Fibroblast of gingiva (primary cell): ENCODE measurements around the gene SRPK3.
"Not testable (repeated sequence)": the region's sequence is repeated elsewhere in the genome, so short reads cannot be mapped to it uniquely, and the experiment has no call there.

Experiments
- DNase-seq: peaks from one replicate; pipeline ENCODE4 v3.0.0-alpha.2; 2011; ENCODE audit warnings: low read depth

Gene SRPK3

DNA sequence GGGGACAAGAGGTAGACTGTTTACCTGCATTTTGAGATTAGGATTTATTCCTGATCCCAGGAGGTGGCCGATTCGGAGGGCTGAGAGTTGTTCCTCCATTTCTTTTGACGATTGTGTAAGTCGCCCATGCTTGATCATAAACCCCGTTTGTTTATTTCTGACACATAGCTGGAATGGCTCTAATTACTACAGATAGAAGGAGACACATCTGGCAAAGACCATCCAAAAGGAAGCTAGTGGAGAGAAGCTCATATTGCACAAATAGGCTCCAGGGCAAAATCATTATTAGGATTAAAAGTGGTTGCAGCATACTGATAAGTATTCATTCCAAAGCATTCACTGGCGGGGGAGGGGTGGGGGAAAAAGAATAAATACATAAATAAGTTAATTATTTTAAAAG, 33.9 kb upstream of the SRPK3 start:
- peak; percentile 42 for DNase-seq

DNA sequence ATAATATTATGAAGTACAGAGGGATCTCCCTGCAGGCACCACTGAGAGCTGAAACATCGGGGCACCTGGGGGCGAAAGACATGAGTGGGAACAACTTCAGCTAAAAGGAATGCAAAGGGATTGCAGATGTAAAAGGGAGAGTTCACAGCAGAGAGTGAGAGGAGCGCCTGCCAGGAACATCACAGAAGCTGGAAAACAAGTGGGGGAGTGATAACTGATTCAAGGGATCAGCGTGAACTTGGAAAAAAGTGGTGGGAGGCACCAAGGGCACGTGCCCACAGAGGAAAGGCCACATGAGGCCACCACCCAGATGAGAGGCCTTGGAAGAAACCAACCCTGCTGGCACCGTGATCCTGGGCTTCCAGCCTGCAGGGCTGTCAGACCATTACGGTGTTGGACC, 31.8 kb upstream of the SRPK3 start:
- DNase-seq = not testable (repeated sequence)

DNA sequence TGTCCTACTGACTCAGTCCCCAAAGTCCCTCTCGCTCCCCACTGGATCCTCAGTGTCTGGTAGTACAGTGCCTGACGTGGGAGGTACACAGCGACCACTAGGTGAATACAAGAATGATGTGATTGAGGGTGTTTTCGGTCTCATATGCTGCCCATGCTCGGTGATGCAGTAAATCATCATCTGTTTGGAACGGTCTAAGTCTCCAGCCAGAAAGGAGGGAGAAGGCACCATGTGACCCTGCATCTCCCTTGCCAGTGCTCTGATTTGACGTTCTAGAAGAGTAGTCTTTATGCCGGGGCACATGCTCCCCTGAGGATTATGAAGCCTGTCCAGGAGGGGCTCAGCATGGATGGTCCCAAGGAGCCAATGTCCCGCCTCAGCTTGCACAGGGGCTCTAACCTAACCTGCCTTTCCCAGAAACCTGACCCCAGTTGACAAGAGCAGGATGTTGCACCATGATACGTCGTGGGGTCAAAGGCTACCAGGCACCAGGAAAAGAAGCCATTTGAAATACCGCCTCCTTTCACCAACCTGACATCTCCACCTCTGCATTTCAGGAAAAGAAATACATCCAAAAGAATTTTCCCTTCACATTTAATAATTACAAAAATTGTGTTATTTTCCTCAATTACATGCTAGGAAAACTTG, 30.6 kb upstream of the SRPK3 start:
- no peak for DNase-seq

DNA sequence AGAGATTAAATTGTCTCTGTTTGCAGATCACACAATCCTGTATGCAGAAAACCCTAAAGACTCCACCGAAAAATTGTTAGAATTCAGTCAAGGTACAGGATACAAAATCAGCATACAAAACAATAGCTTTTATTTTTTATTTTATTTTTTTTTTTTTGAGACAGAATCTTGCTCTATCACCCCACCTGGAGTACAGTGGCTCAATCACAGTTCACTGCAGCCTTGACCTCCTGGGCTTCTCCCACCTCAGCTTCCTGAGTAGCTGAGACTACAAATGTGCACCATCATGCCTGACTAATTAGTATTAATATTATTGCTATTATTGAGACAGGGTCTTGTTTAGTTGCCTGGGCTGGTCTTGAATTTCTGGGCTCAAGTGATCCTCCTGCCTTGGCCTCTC, 25.7 kb upstream of the SRPK3 start:
- no peak for DNase-seq

DNA sequence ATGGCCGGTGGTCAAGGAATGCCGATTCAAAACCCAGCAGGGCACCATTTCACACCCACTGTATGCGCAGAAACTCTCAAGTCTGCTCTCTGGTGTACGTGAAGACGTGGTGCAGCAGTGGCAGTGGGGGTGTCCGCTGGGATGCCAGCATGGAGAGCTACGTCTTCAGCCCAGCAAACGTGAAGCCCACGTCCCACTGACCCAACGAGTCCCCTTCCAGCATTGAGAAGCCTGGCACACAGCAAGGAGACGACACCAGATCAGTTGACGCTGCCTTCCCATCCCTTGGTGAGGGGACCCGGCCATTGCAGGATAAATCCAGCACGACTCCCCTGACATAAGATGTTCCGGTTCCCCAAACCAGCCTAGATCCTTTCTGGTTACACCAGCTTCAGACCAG, 19.0 kb upstream of the SRPK3 start:
- DNase-seq = no peak

DNA sequence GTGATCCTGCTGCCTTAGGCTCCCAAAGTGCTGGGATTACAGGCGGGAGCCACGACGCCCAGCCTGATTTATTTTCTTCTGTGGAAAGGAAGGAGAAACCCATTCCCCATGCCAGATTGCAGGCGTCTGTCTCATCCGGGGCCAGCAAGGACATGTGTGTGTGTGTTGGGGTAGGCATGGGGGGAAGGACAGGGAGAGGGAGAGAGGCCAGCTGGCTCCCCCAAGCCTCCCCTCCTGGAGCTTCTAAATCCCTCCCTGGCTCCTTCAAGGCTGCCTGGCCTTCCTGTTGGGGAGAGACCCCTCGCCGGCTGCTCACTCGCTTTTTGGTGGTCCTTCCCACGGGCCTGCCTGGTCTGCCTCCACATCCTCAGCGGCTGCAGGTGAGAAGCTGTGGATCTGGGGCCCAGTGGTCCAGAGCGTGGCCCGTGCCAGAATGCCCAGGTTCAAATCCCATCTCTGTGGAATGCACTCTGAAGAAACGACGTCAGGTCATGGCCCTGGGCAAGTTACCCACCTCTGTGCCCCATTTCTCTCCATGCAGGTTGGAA, 18.1 kb upstream of the SRPK3 start:
- DNase-seq = no peak

DNA sequence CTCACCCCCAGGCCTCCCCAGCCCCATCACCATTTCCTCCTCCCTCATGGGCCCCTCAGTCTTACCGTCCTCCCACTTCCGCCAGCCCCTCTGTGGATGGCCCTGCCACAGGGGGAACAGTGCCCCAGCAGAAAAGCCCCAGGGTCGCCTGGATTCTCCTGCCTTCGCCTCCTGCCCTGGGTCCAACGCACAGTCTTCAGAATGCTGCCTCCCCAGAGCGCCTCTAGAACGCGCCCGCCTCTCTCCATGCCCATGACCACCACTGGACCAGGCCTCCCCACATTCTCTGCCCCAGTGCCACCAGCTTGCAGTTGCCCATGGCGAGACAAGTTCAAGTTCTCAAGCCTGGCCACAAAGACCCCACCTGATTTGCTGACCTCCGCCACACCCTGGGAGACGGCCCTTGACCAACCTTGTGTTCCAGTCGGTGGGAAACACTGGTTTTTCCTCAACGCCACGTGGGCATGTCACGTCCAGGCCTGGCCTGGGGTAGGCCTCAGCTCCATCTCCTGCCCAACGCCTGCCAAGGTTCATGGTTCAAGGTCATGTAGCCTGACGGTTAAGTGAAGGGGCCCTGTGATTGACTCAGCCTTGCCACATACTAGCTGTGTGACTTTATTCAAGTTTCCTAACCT, 17.4 kb upstream of the SRPK3 start:
- DNase-seq = no peak

DNA sequence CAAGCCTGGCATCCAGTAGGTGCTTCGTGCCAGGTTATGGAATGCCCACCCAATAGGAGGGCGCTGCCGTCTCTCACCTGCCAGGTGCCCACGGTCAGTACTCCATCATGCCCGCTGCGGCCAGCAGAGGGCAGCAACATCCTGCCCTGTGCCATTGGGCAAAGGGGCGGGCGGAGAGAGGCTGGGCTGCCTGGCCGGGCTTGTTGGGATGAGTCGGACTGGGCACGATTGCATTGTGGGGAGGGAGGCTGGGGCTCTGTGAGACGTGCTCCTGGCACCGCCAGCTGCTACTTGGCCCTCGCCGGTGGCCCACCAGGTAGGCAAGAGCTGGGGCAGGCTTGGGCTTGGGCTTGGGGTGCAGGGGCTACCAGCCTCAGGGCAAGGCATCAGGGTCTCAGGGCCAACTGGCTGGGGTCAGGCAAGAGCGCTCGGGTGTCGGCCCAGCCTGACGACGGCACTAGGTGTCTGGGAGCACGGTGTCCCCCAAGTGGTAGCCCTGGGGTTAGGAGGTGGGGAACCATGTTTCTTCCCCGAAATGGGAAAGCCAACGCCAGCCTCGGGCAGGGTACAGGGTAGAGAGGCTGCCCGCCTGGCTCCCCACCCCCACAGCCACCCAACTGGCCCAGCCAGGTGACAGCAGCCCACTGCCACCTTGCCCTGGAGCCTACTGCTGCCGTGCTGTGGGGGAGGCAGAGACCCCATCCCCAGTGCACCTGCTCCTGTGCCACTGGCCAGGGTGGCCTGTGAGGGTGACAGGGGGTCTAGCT, 16.7 kb upstream of the SRPK3 start, which contains the start of gene PLXNB3:
Gene PLXNB3, plus strand, starts transcription at position 261 of the 767 bp plus-strand sequence. CDS start 1,287 bp downstream, outside the sequence.
- peak; percentile 56 for DNase-seq

DNA sequence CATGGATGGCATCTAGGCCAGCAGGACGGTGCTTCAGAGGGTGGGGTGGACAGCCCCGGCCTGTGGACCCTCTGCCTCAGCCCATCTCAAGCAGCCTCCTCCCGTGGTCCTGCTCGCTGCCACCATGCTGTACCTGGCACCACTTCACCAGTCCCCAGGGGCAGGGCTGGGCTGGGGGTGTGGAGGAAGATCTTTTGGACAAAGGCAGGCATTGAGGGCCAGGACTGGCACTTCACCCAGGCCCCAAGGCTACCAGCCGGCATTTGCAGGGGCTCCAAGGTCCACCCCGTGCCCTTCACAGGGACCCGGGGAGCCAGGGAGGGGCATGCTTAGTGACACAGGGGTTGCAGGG, 16.1 kb upstream of the SRPK3 start:
- DNase-seq = no peak

DNA sequence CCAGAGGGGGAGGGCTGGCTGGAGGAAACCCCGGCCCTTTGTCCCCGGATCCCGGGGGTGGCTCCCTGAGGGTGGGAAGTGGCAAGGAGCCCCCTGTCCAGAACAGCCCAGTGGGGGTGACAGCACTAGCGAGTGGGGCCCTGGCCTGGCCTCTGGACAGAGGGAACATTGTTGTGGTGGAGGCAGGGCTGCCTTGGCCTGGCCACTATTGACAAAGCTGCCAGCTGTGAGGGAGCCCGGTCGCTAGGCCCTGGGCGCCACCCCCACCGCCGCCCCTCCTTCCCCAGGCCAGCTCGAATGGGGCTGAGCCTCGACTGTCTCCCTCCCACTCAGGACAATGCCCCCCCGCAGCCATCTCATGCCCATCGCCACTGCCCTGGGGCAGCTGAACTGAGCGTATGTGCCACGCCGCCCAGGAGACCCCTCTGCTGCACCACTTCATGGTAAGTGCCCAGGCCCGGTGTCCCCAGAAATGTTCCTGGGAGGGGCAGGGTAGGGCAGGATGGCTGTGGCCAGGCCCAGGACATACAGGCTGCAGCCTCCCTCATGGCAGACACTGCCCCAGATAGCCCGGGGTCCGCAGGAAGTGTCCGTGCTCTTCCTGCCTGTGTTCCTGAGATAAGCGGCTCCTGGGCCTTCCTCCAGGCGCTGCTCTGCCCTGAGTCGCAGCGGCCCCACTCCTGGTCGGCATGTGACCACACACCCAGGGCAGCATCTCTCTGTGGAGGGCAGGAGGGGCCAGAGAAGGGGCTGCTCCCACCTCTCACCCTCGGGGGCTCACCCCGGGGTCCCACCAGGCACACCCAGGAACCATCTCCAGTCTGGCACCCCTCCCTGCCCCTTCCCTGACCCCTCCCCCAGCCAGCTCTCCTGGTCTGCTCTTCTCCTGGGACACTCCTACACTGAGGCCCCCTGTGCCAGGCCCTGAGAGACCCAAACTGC, 15.4 kb upstream of the SRPK3 start:
- no peak for DNase-seq

DNA sequence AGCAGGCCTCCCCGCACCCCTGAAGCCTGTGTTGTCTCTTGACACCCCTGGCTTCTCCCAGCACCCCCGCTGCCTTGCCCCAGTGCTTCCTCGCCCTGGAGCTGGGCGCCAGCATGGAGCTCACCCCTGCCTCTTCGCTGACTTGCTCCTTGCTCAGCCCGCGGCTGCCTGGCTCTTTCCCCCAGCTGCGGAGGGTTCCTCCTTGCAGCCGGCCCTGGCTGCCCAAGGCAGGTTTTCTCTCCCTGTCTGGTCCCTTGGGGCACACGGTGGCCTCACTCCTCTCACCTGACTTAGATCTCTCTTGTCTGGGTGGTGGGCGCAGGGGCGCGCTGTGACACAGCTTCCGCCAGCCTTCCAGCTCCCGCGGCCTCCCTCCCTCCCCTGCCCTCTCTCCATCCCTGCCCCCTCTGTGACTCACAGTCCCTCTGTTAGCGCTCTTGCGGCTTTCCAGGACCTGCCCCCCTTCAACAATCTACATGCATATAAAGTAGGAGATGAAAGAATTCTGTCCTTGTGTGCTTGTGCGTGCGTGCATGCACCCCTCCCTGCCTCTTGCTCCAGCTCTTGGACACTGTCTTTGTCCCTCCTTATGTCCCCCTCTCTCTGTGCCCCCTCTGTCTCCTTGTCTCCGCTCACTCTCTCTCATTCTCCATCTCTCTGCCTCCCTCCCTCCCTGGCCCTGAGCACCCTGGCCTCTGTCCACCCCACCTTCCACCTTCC, 14.6 kb upstream of the SRPK3 start:
- peak; percentile 36 for DNase-seq

DNA sequence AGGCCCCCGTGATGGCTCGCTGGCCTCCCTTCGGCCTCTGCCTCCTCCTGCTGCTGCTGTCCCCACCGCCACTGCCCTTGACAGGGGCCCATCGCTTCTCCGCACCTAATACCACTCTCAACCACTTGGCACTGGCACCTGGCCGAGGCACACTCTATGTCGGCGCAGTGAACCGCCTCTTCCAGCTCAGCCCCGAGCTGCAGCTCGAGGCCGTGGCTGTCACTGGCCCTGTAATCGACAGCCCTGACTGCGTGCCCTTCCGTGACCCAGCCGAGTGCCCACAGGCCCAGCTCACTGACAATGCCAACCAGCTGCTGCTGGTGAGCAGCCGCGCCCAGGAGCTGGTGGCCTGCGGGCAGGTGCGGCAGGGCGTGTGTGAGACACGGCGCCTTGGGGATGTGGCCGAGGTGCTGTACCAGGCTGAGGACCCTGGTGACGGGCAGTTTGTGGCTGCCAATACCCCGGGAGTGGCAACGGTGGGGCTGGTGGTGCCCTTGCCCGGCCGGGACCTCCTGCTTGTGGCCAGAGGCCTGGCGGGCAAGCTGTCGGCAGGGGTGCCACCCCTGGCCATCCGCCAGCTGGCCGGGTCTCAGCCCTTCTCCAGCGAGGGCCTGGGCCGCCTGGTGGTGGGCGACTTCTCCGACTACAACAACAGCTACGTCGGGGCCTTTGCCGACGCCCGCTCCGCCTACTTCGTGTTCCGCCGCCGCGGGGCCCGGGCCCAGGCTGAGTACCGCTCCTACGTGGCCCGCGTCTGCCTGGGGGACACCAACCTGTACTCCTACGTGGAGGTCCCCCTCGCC, 13.8 kb upstream of the SRPK3 start:
- no peak for DNase-seq

DNA sequence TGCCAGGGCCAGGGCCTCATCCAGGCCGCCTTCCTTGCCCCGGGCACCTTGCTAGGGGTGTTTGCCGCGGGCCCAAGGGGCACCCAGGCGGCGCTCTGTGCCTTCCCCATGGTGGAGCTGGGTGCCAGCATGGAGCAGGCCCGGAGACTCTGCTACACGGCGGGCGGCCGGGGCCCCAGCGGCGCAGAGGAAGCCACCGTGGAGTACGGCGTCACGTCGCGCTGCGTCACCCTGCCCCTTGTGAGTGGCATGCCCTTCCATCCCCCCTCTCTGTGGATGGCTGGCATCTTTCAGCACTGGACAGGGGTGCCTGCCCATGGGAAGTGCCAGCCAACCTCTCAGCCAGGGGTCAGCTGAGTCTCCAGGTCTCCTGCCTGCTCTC, 13.2 kb upstream of the SRPK3 start:
- DNase-seq = no peak

DNA sequence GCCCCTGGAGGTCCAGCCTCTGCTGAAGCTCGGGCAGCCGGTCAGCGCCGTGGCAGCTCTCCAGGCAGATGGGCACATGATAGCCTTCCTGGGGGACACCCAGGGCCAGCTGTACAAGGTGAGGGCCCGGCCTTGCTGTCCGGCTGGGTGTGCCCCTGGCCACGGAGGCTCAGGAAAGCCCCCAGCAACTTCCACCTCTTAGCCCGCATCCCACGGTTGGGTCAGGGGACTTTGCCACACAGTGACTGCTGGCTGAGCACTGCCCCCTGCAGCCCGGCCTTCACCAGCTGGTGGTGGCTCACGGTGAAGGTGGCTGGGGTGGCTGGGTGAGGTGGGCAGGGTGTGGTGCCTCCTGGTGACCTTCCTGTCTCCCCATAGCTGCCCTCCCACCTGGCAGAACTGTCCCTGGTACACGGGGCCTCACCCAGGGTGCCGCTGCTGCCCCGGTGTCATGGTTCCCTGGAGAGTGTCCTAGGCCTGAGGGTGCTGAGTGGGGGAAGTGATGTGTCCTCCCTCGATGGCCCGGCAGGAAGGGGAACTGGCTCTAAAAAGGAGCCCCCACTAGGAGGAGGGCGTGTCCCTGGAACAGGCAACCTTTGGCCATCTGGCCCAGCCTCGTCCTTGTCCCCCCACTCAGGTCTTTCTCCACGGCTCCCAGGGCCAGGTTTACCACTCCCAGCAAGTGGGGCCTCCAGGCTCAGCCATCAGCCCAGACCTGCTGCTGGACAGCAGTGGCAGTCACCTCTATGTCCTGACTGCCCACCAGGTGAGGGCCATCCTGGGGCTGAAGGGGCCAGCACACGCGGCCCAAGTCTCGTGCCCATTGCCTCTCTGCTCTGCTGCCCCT, 12.3 kb upstream of the SRPK3 start:
- DNase-seq = no peak

DNA sequence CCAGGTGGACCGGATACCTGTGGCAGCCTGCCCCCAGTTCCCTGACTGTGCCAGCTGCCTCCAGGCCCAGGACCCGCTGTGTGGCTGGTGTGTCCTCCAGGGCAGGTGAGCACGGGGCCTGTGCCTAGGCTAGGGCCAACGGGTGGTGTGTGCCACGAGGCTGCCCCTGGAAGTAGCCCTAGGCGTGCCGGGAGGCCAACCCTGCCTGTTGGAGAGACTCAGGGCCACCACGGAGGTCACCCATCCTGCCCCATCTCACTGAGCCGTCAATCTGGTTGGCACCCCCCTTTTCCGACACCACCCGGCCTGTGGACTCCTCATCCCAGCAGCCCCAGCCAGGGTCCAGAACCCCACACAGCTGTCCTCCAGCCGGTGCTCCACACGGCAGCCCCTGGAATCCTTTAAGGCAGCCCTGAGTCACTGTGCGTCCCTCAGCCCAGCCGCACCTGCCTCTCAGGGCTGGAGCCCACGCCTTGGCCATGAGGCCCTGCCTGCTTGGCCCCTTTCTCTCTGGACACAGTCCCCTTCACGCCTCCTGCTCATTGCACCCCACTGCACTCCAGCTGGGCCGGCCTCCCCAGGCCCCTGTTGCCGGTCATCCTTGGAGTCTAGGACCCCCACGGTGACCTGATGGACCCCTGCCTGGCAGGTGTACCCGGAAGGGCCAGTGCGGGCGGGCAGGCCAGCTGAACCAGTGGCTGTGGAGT, 11.5 kb upstream of the SRPK3 start:
- DNase-seq = no peak

DNA sequence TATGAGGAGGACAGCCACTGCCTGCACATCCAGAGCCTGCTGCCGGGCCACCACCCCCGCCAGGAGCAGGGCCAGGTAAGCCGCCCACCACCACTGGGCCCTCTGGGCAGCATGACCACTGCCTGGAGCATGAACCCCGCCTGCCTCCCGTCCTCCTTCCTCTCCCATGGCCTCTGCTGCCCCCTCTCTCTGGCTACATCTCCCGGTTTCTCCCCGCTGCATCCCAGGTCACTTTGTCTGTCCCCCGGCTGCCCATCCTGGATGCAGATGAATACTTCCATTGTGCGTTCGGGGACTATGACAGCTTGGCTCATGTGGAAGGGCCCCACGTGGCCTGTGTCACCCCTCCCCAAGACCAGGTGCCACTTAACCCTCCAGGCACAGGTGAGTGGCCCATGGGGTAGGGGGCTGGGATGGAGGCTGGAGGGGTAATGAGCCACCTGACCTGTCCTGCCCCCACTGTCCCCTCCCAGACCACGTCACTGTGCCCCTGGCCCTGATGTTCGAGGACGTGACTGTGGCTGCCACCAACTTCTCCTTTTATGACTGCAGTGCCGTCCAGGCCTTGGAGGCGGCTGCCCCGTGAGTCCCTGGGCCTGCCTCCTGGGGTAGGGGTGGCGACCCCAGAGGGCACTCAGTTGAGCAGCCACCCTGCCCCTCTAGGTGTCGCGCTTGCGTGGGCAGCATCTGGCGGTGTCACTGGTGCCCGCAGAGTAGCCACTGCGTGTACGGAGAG, 10.8 kb upstream of the SRPK3 start:
- DNase-seq = no peak

DNA sequence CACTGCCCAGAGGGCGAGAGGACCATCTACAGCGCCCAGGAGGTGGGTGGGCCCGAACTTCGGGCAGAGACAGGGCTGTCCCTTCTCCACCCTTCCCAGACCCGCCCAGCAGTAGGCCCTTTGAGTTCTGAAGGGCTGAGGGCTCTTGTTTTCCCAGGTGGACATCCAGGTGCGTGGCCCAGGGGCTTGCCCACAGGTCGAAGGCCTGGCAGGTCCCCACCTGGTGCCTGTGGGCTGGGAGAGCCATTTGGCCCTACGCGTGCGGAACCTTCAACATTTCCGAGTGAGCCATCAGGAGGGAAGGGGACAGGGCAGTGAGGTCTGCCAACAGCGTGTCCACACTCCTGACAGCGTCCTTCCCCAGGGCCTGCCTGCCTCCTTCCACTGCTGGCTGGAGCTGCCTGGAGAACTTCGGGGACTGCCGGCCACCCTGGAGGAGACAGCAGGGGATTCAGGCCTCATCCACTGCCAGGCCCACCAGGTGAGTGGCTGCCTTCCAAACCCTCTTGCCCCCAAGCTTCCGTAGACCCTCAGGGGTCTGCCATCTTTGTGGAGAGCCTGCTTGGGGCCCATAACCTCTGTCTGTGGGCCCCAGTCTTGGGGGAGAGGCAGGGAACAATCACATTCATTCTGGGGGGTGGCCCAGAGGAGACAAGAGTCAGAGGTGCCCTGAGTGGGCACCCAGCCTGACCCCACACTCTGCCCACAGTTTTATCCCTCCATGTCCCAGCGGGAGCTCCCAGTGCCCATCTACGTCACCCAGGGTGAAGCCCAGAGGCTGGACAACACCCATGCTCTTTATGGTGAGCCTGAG, 10.0 kb upstream of the SRPK3 start:
- no peak for DNase-seq
